ENCODE data around the gene HEBP2.

Gene HEBP2

GRCh38 chr6:138455746-138456400, 51.9 kb downstream of the HEBP2 start:
- DNase-seq = no peak

DNA sequence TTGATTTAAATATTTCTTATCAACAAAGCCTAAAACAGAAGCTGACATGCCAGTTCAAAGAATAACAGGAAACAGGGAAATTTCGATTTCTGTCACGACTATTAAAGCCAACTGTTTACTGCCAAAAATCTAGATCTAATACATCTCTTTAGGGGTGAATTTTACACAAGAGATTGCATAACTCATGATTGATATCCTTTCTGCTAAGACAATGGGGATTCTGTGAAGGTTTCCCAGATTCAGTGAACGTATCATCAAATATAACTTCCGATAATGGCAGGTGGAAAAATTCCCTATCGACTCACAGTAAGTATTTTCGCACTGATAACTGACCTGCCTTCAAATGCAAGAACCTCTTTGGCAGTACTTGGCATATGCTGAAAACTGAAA, 52.4 kb downstream of the HEBP2 start:
- no peak for DNase-seq

GRCh38 chr6:138461647-138462046, 57.6 kb downstream of the HEBP2 start:
- no peak for DNase-seq

DNA sequence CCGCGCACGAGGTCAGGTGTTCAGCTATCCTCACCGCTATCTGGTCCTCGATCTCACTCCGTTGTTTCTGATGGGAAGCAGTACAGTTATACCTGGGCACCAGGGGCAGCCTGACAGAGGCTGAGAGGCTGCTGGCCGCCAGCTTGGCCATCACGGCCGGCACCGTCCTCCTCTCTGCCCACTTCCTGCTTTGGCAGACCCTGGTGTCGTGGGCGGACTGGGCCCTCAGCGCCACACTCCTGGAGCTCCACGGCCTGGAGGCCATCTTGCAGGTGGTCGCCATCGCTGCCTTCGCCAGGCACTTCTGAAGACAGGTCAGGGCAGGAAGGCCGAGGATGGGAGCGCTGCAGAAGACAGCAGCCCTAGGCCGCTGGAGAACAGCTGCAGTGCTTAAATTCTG, 60.1 kb downstream of the HEBP2 start:
- no peak for DNase-seq

GRCh38 chr6:138465007-138465645, 61.1 kb downstream of the HEBP2 start:
- DNase-seq = no peak

- DNase-seq = no peak
These were observed 63.9 kb downstream of the HEBP2 start for GRCh38 chr6:138467901-138468300.

GRCh38 chr6:138468320-138469015, 64.4 kb downstream of the HEBP2 start:
- peak; percentile 67 for DNase-seq
